Stomach (tissue), 4 donors: ENCODE data around the gene GJD2.

Experiments
- EP300 ChIP-seq: sonication (generic); formaldehyde crosslinking; IDR thresholded peaks from one replicate; pipeline ENCODE4 v1.6.1; 2017; ENCODE audit warnings: antibody characterized with exemption
- POLR2A ChIP-seq, 4 donors: fragments of 450-650 bp; IDR thresholded peaks; one replicate each; pipeline ENCODE4 v1.6.1; 2016; ENCODE audit warnings: antibody characterized with exemption in 4 of 4, control low read depth in 2 of 4, mild to moderate bottlenecking in 1 of 4, moderate library complexity in 1 of 4
- TF ChIP-seq, protein P1 (sequence below), 7 experiments: fragments of 450-650 bp in 4 of 7; fragments of 200-600 bp in 3 of 7; sonication (generic) in 3 of 7; IDR thresholded peaks; one replicate each; pipeline ENCODE4 v1.5.1; 2016 to 2019; ENCODE audit warnings: antibody characterized with exemption in 7 of 7, control low read depth in 2 of 7, mild to moderate bottlenecking in 1 of 7

DNA sequence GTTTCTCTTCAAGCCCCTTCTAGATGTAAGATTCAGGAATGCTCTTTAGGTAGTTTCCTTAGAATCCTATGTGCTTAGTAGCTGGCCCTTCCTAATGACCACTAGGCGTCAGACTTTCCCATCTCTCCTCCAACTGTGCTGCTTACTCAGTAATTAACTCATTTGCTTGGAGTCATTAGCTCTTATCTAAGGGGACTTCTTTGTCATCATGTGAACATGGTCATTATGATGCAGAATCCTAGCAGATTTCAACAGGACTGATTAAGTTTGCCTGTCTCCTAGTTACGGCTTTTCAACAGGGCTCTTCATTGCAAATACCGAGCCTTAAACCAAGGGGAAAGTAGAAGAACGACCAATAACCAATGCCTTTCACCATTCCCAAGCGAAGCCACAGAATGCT, 46.4 kb downstream of the GJD2 start:
- TF ChIP-seq, protein P1, sequence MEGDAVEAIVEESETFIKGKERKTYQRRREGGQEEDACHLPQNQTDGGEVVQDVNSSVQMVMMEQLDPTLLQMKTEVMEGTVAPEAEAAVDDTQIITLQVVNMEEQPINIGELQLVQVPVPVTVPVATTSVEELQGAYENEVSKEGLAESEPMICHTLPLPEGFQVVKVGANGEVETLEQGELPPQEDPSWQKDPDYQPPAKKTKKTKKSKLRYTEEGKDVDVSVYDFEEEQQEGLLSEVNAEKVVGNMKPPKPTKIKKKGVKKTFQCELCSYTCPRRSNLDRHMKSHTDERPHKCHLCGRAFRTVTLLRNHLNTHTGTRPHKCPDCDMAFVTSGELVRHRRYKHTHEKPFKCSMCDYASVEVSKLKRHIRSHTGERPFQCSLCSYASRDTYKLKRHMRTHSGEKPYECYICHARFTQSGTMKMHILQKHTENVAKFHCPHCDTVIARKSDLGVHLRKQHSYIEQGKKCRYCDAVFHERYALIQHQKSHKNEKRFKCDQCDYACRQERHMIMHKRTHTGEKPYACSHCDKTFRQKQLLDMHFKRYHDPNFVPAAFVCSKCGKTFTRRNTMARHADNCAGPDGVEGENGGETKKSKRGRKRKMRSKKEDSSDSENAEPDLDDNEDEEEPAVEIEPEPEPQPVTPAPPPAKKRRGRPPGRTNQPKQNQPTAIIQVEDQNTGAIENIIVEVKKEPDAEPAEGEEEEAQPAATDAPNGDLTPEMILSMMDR (IDR thresholded peaks at IDR 0.05) = peak in 4 of 7 experiments; percentile 33 to 55 (median 42)
- TF ChIP-seq POLR2A (IDR thresholded peaks at IDR 0.05) (no peak), EP300 (no peak)
